ENCODE data around the gene SPATC1L.

Gene SPATC1L

DNA sequence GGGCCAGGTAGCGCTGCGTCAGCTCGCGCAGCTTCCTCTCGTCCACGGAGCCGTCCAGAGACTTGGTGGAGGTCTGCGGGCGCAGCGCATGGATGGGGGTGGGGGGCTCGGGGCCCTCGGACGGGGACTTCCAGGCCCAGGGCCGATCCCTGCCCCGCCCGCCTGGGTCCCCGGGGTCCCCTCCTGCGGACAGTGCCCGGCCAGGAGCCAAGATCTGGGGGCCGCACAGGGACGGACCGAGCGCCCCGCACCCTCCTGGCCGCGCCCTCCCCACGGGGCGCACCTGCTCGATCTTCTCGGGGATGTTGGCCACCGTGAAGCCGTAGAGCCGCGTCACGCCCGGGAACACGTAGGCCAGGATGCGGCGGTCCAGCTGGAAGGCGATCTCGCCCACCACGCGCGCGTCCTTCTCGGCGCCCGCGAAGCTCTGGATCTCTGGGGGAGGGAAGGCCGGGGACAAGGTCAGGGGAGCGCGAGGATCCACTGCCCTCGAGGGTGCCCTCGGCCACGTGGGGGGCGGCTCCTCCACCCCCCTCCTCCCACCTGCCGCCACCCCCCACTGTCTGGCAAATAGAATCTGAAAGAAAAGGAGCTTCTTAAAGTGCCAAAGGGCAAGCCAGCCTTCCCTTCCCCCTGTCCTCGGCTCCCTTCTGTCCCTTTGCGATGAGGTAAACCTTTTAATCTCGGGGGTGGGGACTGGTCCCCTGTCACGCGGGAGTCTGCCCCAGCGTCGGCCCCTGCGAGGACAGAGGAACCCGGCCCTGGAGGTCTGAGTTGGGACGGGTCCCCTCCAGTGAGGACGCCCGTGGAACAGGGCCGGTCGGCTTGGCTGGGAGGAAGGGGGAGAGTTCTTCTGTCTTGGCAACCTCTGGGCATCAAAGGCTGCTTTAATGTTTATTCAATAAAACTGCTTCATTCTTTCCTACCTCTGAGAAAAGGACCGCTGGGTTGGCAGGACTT is 22.3 kb downstream of the SPATC1L start:
- DNase-seq (ENCODE audit: low read depth in 2 of 2): no peak

DNA sequence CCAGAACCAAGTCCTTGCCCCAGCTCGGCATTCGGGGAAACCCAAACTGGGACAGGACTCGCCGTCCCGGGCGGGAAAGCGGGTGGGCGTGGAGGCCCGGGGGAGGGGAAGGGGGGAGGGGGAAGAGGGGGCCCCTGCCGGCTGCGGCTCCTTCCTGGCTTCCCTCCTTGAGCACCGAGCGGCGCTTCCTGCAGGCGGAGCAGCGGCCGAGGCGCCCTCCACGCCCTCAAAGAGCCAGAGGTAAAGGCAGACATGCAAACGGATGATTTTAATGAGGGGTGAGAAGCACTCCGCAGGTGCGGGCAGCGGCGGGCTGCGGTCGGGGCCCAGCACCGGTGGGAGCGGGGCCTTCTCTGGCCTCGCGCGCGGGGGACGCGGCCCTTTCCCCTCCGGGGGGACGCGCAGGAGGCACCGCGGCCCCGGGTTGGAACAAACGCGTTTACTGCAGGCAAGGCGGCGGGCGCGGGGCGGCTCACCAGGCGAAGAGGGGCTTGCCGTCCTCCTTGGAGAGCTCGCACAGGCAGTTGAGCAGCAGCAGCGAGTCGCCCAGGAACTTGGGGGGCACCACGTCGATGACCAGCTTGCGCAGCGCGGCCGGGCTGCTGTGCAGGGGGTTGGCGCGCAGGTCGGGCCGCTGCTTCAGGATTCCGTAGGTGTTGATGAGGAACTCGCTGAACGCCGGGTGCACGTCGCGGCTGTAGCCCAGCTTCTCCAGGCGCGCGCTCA is 23.2 kb downstream of the SPATC1L start:
- DNase-seq (ENCODE audit: low read depth in 2 of 2): no peak

- no peak for DNase-seq (ENCODE audit: low read depth in 2 of 2)
These were observed 23.7 kb downstream of the SPATC1L start for GRCh38 chr21:46160657-46160906.

DNA sequence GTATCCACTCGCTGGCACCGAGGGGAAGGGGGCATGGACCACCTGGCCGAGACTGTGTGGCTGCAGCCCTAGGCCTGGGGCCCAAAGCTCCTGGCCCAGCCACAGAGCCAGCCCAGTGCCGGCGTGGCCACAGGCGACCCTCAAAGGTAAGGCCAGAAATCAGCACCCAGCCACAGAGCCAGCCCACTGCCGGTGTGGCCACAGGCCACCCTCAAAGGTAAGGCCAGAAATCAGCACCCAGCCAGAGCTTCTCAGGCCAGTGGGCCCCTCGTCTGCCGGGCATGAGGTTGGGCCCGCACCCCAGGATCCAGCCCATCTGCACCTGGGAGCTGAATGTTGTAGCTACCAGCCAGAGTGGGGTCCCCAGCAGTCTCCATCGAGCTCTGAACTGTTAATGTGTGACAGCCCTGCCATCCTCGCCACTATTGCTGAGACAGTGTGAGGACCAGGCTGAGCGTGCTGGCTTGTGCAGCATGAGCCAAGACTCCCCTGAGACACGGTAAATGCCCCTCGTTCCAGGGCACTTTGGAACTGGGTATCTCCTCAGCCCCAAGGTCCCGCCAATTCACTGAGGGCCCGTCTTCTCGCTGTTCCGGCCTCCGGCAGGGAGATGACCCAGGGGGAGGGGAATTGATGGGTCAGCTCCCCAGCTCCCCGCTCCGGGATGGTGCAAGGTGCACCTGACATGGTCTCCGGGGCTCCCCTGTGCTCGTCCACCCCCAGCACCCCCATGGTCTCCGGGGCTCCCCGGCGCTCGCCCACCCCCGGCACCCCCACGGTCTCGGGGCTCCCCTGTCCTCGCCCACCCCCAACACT is 24.2 kb downstream of the SPATC1L start:
- no peak for DNase-seq (ENCODE audit: low read depth in 2 of 2)

DNA sequence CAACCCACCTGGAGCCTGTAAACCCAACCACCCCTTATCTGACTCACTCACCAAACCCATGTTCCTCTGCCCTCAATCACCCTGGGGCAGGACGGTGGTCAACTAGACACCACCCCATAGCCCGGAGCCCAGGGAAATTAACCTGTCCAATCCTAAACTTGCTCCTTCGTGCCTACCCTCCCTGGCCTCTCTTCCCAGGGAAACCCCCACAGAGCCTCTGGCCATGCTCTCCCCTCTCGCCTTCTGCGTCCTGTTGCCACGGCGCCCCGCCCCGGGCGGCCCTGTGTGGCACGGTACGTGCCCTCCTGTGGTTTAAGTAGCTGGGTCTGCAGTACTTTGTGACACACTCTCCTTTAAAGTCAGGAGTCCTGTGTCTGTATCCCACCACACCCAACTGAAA is 24.9 kb downstream of the SPATC1L start:
- no peak for DNase-seq (ENCODE audit: low read depth in 2 of 2)

DNA sequence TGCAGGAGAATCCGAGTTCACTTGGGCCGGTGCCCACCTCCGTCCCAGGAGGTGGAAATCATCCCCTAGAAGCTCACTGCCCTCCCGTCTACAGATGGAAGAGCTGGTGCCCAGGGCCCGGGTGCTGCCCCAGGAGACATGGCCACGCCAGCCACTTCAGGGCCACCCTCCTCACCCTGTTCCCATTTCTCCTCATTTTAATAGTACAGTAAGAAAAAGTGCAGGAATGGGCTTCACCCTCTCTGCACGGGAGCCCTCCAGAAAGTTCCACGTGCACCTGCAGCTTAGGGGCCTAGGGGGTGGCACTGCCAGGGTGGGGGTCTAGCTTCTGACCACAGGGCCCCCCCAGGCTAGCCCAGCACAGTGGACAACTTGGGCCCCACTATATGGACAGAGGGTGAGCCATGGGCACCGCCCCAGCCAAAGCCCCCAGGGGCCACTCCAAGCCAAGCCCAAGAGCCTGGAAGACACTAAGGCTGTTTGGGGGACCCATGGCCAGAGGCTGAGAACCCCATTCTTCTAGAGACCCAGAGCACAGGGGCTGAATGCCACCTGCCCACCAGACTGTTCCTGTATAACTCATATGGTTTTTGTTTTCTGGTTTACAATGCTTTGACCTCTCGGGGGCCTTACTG is 25.5 kb downstream of the SPATC1L start:
- no peak for DNase-seq (ENCODE audit: low read depth in 2 of 2)

DNA sequence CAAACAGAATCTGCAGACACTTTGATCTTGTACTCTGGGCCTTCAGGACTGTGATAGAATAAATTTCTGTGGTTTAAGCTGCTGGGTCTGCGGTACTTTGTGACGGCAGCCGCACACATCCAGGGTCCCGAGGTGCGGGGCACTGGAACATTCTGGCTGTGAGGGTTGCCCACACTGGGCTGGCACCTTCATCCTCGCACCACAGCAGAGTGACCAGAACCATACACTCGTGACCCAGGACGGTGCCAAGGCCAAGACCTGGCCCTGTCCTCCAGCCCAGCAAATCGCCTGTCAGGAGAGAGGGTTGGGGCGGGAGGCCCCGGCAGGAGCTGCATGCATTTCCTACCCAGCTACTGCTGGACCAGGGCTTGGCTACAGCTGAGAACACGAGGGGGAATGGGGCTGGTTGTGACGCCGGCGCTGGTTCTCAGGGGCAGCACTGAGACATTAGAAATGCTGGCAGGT is 26.2 kb downstream of the SPATC1L start:
- no peak for DNase-seq (ENCODE audit: low read depth in 2 of 2)

- no peak for DNase-seq (ENCODE audit: low read depth in 2 of 2)
These were observed 26.8 kb downstream of the SPATC1L start for GRCh38 chr21:46157396-46157986.

GRCh38 chr21:46156678-46157077 is 27.6 kb downstream of the SPATC1L start:
- DNase-seq (ENCODE audit: low read depth in 2 of 2): no peak

- no peak for DNase-seq (ENCODE audit: low read depth in 2 of 2)
These were observed 27.9 kb downstream of the SPATC1L start for GRCh38 chr21:46156378-46156645.

DNA sequence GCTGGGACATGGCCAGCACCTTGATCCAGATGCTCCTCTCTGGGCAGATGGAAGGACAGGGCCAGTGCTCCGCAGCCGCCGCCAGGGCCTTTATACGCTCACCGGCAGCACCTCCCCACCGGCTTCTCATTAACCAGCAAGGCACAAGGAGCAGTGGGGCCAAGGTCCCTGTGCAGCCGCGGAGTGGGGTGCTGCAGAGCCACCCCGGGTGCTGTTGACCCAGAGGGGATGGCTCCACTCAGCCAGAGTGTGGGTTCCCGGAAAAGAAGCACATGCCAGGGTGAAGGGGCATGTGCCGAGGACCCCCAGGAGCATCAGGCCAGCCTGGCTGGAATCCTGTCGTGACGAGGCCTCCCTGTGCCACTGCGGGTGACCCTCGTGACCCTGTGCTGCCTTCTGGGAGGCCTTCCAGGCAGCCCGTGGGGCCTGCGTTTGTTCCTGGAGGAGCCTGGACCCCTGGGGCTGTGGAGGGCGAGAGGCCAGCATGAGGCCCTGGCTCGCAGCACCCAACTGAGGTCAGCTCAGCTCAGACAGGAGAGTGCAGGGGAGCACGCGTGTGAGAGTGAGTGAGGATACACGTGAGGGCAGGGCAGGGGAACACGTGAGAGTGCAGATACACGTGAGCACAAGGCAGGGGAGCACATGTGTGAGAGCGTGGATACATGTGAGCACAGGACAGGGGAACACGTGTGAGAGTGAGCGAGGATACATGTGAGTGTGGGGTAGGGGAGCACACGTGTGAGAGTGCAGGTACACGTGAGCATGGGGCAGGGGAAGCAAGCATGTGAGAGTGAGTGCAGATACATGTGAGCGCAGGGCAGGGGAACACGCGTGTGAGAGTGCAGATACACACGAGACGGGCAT is 28.5 kb downstream of the SPATC1L start, which contains the start of gene FTCD:
TSS of gene FTCD (minus strand) at position 66 of the 864 bp plus-strand sequence. CDS start at position 10, 56 bp downstream.
- no peak for DNase-seq (ENCODE audit: low read depth in 2 of 2)

DNA sequence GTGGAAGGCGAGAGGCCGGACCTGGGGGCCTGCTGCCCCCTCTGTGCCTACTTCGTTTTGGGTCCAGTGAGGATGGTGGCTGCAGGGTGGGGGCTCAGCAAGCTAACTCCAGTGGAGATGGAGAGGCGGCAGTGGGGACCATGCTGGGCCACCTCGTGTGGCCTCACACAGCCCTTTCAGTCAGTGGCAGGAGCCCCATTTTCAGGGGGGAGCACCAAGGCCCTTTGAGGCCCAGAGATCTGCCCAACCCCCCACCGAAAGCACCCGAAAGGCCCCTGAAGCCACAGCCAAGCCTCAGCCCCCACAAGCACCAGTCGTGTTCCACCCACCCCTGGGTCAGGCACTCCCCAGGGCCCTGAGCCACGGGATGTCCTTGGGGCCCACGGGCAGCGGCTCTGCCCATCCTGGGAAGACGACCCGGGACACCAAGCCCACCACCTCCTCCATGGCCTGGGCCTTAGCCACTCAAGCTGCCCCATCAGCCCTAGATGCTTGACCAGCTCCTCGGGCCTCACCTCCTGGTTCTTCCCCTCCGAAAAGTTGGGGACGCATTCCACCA is 29.2 kb downstream of the SPATC1L start:
- DNase-seq (ENCODE audit: low read depth in 2 of 2): no peak

DNA sequence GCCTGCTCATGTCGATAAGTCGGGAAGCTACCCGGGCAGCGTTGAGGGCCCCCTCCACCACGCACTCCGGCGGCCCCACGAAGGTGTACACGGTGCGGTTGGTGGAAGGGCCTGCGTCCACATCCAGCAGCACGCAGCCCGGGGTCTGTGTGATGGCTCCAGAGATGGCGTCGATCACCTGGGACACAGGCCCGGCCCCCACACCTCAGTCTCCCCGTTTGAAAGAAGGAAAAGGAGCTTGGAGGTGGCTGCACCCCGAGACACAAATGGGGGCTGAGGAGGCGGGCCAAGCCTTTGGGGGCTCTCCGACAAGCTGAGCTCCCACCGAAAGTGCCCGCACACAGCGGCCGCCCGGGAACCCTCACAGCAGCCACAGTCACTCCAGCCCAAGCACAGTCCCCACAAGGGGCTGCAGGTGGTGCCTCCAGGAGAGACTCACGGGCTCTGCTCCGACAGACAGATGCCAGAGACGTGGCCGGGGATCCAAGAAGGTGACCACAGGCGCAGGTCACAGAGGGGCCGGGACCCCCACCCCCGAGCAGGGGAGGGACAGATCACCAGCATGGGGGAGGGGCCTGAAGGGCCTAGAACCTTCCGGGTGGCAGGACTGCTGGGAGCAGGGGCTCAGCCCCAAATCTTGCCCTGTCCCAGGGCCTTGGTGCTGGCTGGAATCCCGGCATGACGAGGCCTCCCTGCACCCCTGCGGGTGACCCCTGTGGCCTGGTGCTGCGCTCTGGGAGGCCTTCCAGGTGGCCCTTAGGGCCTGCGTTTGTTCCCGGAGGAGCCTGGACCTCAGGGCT is 29.9 kb downstream of the SPATC1L start:
- no peak for DNase-seq (ENCODE audit: low read depth in 2 of 2)

GRCh38 chr21:46153247-46154154 is 30.8 kb downstream of the SPATC1L start:
- peak in 1 of 2 donors; percentile 13 for DNase-seq (ENCODE audit: low read depth in 2 of 2)

DNA sequence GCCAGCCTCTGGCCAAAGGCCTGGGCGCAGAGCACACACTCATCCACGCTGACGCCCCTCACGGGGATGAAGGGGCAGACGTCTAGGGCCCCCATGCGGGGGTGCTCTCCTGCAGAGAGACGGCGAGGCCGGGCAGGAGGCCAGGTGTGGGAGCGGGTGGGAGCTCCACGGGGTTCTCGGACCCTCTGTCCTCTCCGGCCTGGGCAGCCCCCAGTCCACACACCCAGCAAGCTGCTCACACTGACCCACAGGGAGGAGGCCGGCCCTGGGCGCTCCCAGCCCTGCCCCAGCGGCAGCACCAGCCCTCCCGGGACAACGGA is 31.4 kb downstream of the SPATC1L start:
- DNase-seq (ENCODE audit: low read depth in 2 of 2): no peak

GRCh38 chr21:46151989-46152926 is 32.0 kb downstream of the SPATC1L start:
- no peak for DNase-seq (ENCODE audit: low read depth in 2 of 2)

DNA sequence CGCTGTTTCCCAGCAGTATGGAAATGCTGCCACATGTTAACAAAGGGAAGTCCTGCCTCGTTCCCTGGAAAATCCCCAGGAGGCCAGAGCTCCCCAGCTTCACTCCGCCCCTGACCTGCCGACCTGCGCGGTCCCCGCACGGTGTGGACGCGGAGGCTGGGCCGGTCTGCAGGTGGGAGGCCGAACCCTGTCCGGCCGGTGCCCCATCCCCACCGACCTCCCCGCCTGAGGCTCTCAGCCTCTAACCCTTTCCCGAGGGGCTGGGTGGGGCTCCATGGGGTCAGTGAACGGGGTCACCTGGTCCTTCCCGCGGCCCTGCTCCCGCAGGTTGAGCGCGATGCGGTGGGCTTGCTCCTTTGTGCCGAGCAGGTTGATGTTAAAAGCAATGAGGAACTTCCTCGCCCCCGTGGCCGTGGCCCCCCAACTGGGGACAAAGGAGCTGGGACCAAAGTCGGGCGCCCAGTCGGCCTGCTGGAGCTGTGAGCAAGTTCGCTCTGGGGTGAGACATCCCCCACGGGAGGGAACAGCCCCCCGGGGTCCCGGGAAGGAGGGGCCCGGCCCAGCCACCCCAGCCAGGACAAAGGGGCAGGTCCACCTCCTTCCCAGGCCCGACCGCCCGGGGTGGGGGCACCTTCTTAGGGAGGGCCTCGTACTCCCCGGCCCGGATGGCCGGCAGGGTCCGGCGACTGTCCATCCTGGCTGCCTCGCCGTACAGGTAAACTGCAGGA is 32.8 kb downstream of the SPATC1L start:
- no peak for DNase-seq (ENCODE audit: low read depth in 2 of 2)
